Posterior cingulate gyrus (tissue), 11 donors: ENCODE measurements around the gene DNM2.
"Not testable (repeated sequence)": the region's sequence is repeated elsewhere in the genome, so short reads cannot be mapped to it uniquely, and the experiment has no call there.

Source experiments
- DNase-seq, 10 donors: peaks; one replicate each; pipeline versions ENCODE4 v3.0.0 to v3.0.0-alpha.2; 2020 to 2021; ENCODE audit warnings: mixed read lengths in 3 of 10
- intact Hi-C: fragments of 100-400 bp; cut with DNase I; formaldehyde crosslinking; loops from one replicate; pipeline ENCODE4 v1.15.1; 2023

DNM2 gene

DNA sequence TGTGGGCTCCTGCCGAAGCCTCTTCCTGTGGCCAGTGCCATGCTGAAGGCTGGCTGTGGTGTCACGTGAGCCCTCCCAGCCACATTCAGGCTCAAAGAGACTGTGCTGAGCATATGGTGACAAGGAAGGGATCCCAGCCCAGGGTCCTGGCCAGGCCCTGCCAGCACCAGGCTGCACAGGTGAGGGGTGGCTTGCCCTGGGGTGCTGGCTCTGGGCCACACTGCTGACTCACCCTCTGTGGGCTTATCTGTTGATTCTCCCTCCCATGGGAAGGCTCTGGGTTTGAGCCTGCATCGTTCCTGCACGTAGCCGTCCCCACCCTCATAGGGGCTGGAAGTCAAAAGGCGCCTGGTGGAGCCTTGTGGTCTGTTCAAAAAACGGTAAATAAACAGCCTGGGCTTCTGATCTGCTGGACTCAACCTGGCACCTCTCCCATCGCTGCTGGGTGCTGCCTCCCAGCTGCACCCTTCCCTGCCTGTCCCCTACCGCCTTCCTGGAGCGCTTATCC lies 31.1 kb downstream of the DNM2 start:
- intact Hi-C loops = no loop called here
- DNase-seq = peak in 5 of 10 donors; percentile 32 to 94 (median 52)

DNA sequence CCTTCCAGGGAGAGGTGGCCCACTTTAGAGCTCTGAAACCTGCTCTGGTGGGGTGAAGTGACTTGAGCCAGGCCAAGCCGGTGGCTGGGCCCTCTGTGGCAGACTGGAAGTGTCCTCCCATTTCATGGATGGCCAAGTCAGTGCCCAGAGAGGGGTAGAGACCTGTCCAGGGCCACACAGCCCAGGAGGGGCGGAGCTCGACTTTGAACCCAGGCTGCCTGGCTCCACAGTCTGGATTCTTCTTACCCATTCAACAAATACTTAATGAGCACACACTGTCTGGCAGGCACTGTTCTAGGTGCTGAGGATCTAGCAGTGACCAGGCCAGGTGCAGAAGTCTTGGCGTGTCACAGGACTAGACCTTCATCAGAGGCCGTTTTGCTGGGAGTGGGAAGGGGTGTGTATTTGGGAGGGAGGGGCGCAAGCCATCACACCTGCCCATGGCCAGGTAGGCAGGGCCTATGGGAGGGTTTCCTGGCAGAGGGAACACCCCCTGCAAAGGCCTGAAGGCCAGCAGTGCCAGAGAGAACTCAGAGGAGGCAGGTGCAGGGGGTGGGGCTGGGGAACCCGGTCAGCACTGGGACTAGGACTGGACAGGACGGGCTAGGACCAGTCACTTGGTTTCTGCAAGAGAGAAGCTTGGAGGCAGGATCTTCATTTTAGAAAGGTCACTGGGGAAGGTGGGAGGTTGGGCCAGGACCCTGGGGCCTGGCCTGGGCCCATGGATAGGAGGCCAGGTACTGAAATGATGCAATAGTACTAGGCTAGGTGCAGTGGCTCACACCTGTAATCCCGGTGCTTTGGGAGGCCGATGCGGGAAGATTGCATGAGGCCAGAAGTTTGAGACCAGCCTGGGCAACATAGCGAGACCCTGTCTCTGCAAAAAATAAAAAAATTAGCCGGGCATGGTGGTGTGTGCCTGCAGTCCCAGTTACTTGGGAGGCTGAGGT lies 31.8 kb downstream of the DNM2 start:
- intact Hi-C loops = no loop called here
- peak in 1 of 10 donors; percentile 62 for DNase-seq

DNA sequence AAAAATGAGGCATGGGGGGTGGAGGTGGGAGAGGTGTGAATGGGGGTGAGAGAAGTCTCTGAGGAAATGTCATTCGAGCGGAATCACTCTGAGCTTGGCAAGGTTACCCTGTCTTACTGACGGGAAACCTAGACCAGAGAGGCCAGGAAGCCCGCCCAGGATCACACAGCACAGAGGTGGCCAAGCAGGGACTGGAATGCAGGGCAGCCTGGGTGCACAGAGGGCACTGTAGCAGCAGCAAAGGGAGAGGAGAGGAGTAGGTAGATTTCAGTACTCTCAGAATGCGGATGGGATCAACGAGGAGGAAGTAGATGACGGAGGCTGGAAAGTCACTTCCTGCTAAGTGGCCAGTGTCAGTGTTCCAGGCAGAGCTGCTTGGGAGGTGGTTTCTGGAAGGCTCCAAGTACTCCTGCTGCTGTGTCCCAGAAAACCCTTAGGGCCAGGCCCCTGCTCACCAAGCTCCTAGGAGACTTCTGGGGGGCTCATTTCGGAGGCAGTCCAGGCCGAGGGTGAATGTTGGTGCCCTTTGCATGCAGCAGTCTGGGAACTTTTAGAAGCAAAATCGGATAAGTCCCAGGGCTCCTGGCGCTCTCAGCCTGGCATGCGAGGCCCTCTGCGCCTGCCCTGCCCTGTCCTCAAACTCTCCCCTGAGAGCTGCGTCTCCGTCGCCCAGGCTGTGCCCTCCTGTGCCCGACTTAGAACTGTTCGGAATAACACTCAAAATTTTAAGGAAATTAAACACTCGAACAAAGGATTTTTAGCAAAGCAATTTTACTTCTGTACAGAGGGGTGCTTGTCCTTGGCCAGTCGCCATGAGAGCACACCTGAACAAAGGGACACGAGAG lies 33.5 kb downstream of the DNM2 start:
- intact Hi-C loops = no loop called here

DNA sequence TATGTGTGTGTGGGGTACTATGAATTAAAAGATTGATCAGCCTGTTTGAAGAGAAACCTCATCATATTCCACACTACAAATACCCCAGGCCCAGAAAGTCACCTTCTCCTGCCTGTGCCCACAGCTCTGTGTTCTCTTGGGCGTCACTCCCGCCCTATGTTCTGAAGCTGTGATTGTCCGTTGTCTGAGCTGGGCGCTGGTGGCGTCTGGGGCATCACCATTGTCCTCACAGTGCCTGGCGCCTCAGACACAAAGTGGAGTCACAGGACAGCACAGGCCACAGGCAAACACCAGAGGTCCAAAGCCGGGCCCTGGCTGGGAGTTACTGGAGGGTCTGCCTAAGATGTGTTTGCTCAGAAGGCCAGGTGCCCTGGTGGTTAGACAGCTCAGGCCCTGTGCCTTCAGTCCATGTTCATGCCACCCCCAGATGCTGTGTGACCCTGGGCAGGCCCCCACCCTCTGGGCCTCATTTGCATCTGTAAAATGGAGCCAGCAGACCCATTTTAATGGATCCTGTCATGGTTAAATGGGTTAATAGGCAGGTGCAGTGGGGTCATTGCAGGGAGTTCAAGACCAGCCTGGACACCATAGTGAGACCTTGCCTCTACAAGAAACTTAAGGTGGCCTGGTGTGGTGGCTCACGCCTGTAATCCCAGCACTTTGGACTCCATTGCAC lies 34.5 kb downstream of the DNM2 start:
- DNase-seq = peak; percentile 64 to 97 (median 84)
- intact Hi-C loops = no loop called here

More for the DNA sequence above, 33.5 kb downstream of the DNM2 start:
- DNase-seq = peak in 1 of 10 donors; percentile 83

DNA sequence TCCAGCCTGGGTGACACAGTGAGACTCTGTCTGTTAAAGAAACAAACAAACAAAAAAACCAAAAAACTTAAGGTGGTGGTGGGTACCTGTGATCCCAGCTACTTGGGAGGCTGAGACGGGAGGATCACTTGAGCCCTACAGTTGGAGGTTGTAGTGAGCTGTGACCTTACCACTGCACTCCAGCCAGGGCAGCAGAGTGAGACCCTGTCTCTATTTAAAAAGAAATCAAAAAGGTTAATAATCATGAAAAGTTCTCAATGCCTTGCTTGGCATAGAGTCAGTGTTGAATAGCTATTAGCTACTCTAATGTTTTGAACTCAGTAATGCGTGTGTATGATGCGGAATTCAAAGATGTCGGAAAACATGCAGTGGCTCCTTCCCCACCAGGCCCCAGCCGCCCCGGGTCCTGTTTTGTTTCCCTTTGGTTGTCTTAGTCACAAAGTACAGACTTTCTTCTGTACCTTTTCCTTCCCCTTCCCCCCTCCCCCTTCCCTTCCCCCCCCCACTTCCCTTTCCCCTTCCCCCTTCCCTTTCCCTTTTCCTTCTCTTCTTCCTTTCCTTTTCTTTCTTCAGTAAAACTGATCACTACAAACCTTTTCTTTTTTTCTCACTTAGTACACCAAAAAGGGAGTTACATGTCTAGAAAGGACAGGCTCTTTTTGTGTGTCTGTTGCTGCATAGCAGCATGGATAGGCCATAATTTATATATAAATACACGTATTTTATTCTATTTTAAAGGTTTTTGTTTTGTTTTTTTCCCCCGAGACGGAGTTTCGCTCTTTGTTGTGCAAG lies 35.2 kb downstream of the DNM2 start:
- intact Hi-C loops = no loop called here
- DNase-seq = peak in 1 of 10 donors; percentile 47

DNA sequence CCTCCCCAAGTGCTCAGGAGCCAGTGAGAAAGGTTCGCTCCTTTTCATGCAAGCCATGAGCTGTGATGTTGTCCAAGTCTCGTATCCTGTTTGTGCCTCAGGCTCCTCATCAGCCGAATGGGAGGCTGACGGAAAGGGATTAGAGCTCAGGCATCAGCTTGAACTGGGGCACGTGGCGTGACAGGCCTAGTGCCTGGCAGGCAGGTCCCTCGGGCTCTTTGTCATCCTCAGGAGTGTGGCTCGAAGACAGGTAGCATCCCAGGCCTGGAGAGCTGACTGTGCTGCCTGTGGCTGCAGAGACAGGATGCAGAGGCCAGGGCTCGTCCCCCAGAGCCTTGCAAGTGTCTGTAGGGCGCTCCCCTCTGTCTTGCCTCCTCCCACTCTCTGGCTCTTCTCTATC lies 38.5 kb downstream of the DNM2 start:
- no peak for DNase-seq

DNA sequence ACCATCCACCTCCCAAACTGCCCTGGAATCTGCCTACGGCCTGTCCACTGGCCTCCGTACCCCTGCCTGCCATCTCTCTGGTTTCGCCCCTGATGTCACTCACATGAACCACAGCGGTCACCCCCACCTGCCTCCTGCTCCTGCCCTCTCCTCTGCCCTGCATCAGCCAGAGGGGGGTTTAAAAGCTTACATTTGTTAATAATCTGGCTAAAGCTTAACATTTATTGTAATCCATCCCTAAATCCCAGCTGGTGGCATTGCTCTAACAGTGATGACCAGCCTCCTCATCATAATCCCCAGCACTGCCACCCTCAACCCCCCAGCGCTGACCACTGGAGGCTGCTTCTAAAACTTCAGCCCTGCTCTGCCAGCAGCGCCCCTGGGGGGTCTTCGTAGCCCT lies 38.9 kb downstream of the DNM2 start:
- DNase-seq = no peak
- intact Hi-C loops = no loop called here

More for the DNA sequence above, 38.5 kb downstream of the DNM2 start:
- intact Hi-C loops = no loop called here

DNA sequence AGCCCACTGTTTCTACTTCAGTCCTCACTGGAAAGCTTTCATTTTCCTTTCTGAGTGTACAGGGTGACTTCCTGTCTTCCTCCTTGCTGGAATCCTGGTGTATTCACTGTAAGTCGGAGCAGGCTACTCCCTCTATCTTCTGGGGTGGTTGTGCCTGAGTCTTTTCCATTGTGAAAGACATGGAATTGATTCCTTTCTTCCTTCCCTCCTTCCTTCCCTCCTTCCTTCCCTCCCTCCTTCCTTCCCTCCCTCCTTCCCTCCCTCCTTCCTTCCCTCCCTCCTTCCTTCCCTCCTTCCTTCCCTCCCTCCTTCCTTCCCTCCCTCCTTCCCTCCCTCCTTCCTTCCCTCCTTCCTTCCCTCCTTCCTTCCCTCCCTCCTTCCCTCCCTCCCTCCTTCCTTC lies 40.2 kb downstream of the DNM2 start:
- intact Hi-C loops = not testable (repeated sequence)

DNA sequence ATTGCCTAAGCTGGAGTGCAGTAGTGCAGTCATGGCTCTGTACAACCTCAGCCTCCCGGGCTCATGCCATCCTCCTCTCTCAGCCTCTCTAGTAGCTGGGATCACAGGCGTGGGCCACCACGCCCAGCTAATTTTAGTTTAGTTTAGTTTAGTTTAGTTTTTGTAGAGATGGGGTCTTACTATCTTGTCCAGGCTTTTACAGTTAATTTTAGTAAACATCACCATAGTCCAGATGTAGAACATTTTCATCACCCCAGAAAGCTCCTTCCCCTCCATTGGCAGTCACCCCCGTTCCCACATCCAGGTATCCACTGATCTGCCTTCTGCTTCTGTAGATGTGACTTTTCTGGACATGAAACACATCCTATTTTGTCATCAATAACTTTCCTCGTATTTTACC lies 41.1 kb downstream of the DNM2 start:
- DNase-seq = no peak

More for the DNA sequence above, 40.2 kb downstream of the DNM2 start:
- DNase-seq = not testable (repeated sequence)

DNA sequence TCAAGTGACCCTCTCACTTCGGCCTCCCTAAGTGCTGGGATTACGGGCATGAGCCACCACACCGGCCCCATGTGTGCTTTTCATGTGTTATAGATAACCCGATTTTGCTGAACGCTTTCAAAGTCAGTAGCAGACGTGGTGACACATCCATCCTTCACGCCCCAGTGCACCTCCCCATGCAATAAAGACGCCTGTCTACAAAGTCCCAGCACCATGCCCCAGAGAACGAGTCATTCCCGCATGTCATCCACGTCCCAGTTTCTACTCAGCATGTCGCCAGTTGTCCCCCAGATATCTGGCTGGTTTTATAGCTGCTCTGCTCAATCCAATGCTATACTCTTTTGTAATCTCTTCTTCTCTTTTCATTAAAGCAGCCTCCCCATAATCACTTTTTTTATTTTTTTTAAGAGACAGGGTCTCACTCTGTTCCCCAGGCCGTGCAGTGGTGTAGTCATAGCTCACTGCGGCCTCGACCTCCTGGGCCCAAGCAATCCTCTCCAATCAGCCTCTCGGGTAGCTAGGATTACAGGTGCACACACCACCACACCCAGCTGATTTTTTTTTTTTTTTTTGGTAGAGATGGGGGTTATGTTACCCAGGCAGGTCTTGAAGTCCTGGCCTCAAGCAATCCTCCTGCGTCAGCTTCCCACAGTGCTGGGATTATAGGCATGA lies 42.5 kb downstream of the DNM2 start:
- intact Hi-C loops = no loop called here

More for the DNA sequence above, 41.1 kb downstream of the DNM2 start:
- intact Hi-C loops = no loop called here

DNA sequence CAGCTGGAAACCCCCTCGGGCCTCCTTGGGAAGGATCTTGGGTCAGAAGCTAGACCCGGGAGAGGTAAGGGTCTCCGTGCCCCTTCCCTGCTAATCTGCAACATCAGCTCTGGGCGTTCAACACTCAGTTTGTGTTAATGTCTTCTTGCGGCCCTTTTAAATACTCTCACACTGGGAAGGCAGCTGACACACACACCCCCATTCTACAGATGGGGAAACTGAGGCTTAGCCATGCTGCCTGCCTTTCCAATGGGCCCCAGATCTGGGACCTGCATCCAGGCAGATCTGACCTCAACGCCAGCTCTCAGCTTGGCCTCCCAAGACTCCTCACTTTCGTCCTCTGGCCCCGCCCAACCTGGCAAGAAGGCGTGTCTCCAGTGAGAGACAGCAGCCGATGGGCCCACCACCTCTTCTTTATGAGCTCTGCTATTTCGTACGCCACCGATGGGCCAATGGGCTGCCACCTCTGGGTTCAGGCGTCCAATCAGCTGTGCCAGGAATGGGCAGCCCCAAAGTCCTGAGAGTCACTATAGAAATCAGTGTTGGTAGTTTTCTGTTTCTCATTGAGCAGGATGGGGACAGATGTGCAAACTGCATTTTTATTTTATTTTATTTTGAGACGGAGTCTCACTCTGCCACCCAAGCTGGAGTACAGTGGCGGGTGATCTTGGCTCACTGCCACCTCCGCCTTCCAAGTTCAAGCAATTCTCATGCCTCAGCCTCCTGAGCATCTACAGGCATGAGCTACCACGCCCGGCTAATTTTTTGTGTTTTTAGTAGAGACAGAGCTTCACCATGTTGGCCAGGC lies 43.8 kb downstream of the DNM2 start:
- DNase-seq = peak in 3 of 10 donors; percentile 42 to 78 (median 59)
- intact Hi-C loops = no loop called here

More for the DNA sequence above, 42.5 kb downstream of the DNM2 start:
- DNase-seq = peak in 1 of 10 donors; percentile 5

DNA sequence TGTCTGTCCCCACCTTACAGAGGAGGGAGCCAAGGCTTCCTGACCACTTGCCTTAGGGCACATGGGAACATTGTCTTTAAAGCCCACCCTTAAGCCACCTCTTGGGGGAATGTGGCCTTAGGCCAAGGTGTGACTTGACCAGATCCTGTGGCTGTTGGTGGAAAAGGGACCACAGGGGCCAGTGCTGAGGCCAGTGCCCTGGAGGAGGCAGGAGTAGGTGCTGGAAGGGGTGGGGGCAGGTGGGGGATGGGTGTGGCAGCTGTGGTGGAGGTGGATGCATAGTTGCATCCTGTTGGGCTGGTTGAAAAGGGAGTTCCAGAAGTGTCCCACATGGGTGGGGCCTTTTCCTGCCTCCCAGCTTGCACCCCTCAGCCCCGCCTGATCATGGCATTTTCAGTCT lies 44.8 kb downstream of the DNM2 start:
- intact Hi-C loops = no loop called here
- DNase-seq = peak in 1 of 10 donors; percentile 52

DNA sequence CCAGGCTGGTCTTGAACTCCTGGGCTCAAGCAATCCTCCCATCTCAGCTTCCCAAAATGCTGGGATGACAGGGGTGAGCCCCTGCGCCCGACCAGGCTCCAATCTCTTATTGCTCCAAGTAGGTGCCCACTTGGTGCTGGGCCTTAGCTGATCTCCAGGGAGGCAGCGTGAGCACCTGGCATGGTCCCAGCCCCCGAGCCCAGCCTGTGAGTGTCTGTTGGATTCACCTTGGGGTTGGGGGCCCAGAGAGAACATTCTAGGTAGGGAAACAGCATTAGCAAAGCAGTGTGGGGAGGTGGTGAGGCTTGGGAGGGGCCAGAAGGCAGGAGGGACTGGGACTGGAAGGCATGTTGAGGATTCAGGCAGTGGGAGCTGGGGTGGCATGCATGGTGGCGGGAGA lies 45.5 kb downstream of the DNM2 start:
- peak in 1 of 10 donors; percentile 58 for DNase-seq
- intact Hi-C loops = no loop called here

DNA sequence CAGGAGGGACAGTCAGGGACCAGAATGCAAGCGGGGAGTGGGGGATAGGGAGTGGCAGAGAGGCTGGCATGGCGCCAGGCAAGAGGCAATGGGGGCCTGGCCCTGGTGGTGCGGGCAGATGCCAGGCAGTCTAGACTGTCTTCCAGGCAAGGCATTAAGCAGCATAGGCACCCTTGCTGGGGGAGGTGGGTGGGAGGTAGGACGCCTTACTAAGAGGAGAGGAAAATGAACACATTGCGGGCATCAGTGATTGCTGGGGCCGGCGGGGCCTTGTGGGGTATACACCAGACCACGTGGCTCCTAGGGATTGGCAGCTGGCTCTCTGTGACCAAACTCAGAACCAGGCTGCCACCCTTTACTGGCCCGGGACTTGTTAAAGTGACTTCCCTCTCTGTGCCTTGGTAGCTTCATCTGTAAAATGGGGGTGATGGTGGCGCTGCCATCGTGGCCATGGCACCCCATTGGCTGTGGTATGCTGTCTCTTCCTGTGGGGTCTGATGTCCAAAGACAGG lies 46.0 kb downstream of the DNM2 start:
- intact Hi-C loops = no loop called here
- DNase-seq = peak in 1 of 10 donors; percentile 86

DNA sequence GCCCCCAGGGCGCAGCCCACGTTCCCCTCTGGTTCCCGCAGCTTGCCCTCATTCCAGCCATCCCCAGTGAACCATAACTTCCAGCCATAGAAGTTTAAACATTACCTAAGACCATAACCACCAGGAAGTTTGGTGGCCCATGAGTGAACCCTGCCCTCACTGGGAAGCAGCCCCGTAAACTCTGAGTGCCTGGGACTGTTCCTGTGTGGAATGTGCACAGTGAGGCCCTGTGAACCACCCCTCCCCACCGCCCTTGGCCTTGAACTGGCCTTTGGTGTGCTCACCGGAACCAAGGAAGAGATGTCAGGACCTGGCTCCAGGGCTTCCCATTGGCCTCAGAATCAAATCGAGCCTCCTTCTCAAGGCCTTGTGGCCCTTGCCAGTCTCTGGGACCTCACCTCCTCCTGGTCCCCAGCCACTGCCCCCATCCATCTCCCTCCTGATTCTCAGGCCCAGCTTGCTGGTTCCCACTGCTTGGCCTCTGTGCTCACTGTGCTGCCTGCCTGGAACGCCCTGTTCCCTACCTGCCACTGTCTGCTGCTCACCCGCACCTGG lies 46.5 kb downstream of the DNM2 start:
- intact Hi-C loops = no loop called here
- peak in 1 of 10 donors; percentile 63 for DNase-seq

DNA sequence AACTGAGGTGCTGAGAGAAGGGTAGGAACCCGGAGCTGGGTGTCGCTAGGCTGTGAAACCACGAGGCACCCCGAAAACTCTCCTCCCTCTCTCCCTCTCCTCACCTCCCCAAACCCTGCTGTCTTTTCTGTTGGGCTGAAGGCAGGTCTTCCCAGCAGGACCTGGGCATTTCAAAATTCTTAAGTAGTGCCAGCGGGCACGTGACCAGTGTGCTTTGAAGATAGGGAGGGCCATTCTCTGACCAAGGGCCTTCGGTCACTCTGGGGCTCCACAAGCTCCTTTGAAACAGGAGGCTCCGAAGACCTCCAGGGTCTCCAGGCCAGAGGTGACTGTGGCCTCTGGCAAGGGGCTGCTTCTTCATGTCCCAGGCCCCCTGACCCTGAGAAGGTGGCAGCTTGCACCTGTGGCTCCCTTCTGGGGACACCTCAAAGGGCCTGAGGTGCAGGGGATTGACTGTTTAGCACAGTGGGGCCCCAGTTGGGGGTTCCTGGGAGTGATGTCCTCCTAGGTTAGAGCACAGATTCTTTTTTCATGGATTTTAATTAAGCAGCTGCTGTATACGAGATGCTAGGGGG lies 48.3 kb downstream of the DNM2 start:
- DNase-seq = no peak
- intact Hi-C loops = loop anchor here (5.0 kb wide), 1 partner anchor 96 kb away; no protein-coding TSS in a partner anchor

DNA sequence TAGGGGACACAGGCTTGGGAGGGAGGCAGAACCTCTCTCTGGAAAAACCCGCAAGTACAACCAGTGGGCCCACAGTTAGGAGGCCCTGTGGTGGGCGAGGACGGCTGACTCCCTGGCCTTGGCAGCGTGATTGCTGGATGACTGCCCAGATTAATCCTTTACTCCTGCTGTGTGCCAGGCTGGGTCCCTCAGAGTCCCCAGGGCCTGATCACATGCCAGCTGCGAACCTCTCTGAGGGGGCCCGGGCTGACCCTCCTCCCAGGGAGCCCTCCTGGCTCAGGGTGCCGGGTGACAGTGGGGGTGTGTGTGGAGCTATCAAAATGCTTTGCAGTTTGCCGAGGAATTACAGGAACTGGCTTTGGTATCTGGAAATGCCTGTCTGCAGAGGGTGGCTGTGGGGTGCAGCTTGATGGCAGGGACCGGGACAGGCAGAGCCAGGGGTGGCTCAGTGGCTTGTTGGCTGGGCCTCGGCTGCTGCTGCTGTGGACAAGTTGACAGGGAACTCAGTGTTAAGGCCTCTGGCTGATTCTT lies 48.9 kb downstream of the DNM2 start:
- intact Hi-C loops = loop anchor here (5.0 kb wide), 1 partner anchor 96 kb away; no protein-coding TSS in a partner anchor
- DNase-seq = peak in 3 of 10 donors; percentile 48 to 90 (median 50)
